ENCODE results near the gene DNM1L.

- TF ChIP-seq CTCF (conservative IDR thresholded peaks at IDR 0.05; ENCODE audit: low read depth, low read length): no peak
- TF ChIP-seq EZH2 (IDR thresholded peaks at IDR 0.05; ENCODE audit: borderline replicate concordance, low read depth, low read length, poor library complexity, severe bottlenecking): no peak
Observed at GRCh38 chr12:32742133-32742532, 63.0 kb downstream of the DNM1L start.

All from A673 (cell line).